WTC11 (cell line): ENCODE measurements around the gene ZFP36L2. TPM values are rescaled to one million over a fixed set of nuclear protein-coding genes. Genes with fewer than 3 reads are reported as not detected.
A peak's percentile ranks its signal among the peaks of the same experiment; 100 is the strongest.

Experiments
- ATAC-seq: fragments of 200-7000 bp; cut with Tn5 transposase; 2 replicates; pipeline ENCODE4 v1.10.0; 2021; ENCODE audit warnings: mild to moderate bottlenecking, moderate library complexity
- CTCF ChIA-PET: fragments of 300-600 bp; sonication (Branson Sonifier 250); formaldehyde crosslinking; loops from one replicate; lab custom pipeline; 2021; ENCODE audit warnings: antibody characterized with exemption; lab: Charles Lee
- POLR2A ChIA-PET: fragments of 350-600 bp; sonication (Branson Sonifier 250); formaldehyde crosslinking; loops from one replicate; lab custom pipeline; 2021; ENCODE audit warnings: antibody characterized with exemption; lab: Charles Lee
- DNase-seq: peaks from one replicate; pipeline ENCODE4 v3.0.0; 2021; ENCODE audit warnings: low spot score
- H3K27ac Mint-ChIP-seq: 2 replicates; pipeline ENCODE4 v1.8.0; 2021; ENCODE audit warnings: mixed read lengths
- H3K27me3 Mint-ChIP-seq: 2 replicates; pipeline ENCODE4 v1.8.0; 2021; ENCODE audit warnings: low read depth, mild to moderate bottlenecking, moderate library complexity, mixed read lengths
- H3K36me3 Mint-ChIP-seq: 2 replicates; pipeline ENCODE4 v1.8.0; 2021; ENCODE audit warnings: mixed read lengths
- H3K4me1 Mint-ChIP-seq: 2 replicates; pipeline ENCODE4 v1.8.0; 2022; ENCODE audit warnings: mixed read lengths
- H3K4me3 Mint-ChIP-seq: 2 replicates; pipeline ENCODE4 v1.8.0; 2021; ENCODE audit warnings: mild to moderate bottlenecking, moderate library complexity, mixed read lengths
- H3K9me3 Mint-ChIP-seq: 2 replicates; pipeline ENCODE4 v1.8.0; 2021; ENCODE audit warnings: mixed read lengths
- IRF2 ChIP-seq: sonication (generic); formaldehyde crosslinking; IDR thresholded peaks from 2 replicates; pipeline ENCODE4 v1.8.0; 2022; ENCODE audit warnings: low read depth, missing genetic modification reagents, borderline replicate concordance
- JAZF1 ChIP-seq: fragments of 250-450 bp; sonication (Bioruptor Pico); IDR thresholded peaks from 2 replicates; pipeline ENCODE4 v1.9.0; 2021; ENCODE audit warnings: moderate library complexity, mild to moderate bottlenecking, inconsistent platforms
- KAT7 ChIP-seq: sonication (generic); formaldehyde crosslinking; IDR thresholded peaks from 2 replicates; pipeline ENCODE4 v1.8.1; 2023; ENCODE audit warnings: missing genetic modification reagents, mild to moderate bottlenecking, borderline replicate concordance
- SP1 ChIP-seq: sonication (generic); formaldehyde crosslinking; conservative IDR thresholded peaks from 2 replicates; pipeline ENCODE4 v1.8.1; 2022; ENCODE audit warnings: missing genetic modification reagents
- TEAD1 ChIP-seq: sonication (generic); formaldehyde crosslinking; IDR thresholded peaks from 2 replicates; pipeline ENCODE4 v1.8.0; 2022; ENCODE audit warnings: mild to moderate bottlenecking, missing genetic modification reagents
- TEAD4 ChIP-seq: sonication (generic); formaldehyde crosslinking; IDR thresholded peaks from 2 replicates; pipeline ENCODE4 v1.8.0; 2022; ENCODE audit warnings: mild to moderate bottlenecking, missing genetic modification reagents
- ZNF423 ChIP-seq: fragments of 250-450 bp; sonication (Bioruptor Pico); IDR thresholded peaks from 2 replicates; pipeline ENCODE4 v2.1.2; 2022; ENCODE audit warnings: mild to moderate bottlenecking, moderate library complexity
- total RNA-seq: library from RNA; stranded (reverse); gene quantifications from 3 replicates; pipeline ENCODE4 v1.2.3, GENCODE V29; 2021
- TF ChIP-seq, protein P1 (sequence below): fragments of 250-450 bp; sonication (Bioruptor Pico); IDR thresholded peaks from 2 replicates; pipeline ENCODE4 v1.9.0; 2021; ENCODE audit warnings: mild to moderate bottlenecking
- TF ChIP-seq, protein P2 (sequence below): sonication (generic); formaldehyde crosslinking; IDR thresholded peaks from 2 replicates; pipeline ENCODE4 v1.8.0; 2022; ENCODE audit warnings: mild to moderate bottlenecking, missing genetic modification reagents

The ZFP36L2 gene
- total RNA-seq, 1 experiment from 2014 or later: 50.4 TPM

DNA sequence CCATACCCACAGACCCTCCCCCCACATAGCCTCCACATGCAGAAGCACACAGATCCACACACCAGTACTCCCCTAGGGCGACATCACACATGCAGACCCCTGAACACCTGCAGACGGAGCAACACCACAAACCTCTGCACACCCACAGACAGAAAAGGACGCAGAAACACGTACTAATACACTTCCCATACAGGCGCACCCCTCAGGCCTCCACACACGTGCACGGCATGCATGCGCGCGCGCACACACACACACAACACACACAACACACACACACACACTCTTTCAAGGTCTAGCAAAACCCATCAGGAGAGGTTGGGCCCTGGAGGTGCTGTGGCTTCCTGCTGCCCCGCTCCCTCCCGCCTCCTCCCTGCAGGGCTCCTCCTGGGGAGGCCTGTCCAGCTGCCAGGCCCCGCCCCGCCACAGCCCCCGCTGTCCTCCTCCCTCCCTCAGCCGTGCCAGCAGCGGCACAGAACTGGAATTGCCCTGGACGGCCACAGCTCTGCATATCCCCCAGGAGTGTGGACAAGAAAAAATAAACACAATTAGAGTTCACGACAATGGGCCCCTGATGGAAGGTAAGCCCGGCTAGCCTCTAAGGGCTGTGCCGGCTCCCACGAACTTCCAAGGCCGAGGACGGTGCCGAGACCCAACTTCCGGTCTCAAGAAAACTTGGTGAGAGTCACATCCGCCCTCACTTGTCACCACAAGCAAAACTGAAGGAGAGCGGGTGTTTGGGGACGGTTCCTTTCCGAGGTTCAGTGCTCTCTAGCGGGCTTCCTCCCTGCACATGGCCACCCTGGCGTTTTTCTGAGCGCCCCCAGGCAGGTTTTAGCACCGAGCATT lies 6.8 kb downstream of the ZFP36L2 start:
- Mint-ChIP-seq H3K27ac (peak overlapping the region; percentile 99), H3K4me1 (peaks cover 74% of the 10 kb centered on the region), H3K27me3 (no peaks in the 10 kb centered on the region), H3K36me3 (peaks cover 15% of the 10 kb centered on the region), H3K9me3 (no peaks in the 10 kb centered on the region), H3K4me3 (peak overlapping the region; percentile 74)
- peak; percentile 60; the same call in 1 of the 2 replicates for TF ChIP-seq SP1 (CRISPR knock-in tag)
- TF ChIP-seq JAZF1 (CRISPR knock-in tag): no peak
- TF ChIP-seq ZNF423: peak; percentile 66
- TF ChIP-seq, protein P1, sequence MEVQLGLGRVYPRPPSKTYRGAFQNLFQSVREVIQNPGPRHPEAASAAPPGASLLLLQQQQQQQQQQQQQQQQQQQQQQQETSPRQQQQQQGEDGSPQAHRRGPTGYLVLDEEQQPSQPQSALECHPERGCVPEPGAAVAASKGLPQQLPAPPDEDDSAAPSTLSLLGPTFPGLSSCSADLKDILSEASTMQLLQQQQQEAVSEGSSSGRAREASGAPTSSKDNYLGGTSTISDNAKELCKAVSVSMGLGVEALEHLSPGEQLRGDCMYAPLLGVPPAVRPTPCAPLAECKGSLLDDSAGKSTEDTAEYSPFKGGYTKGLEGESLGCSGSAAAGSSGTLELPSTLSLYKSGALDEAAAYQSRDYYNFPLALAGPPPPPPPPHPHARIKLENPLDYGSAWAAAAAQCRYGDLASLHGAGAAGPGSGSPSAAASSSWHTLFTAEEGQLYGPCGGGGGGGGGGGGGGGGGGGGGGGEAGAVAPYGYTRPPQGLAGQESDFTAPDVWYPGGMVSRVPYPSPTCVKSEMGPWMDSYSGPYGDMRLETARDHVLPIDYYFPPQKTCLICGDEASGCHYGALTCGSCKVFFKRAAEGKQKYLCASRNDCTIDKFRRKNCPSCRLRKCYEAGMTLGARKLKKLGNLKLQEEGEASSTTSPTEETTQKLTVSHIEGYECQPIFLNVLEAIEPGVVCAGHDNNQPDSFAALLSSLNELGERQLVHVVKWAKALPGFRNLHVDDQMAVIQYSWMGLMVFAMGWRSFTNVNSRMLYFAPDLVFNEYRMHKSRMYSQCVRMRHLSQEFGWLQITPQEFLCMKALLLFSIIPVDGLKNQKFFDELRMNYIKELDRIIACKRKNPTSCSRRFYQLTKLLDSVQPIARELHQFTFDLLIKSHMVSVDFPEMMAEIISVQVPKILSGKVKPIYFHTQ (CRISPR knock-in tag): no peak
- TF ChIP-seq TEAD1 (CRISPR knock-in tag): peak; percentile 13; the same call in 1 of the 2 replicates
- POLR2A ChIA-PET: interaction anchor here (0.6 kb wide), 1 partner anchor 212 kb away, joined by 3 read pairs; no protein-coding TSS in a partner anchor
- ATAC-seq (peak; percentile 6), DNase-seq (peak; percentile 77)
- CTCF ChIA-PET: interaction anchor here (0.9 to 3.3 kb wide), 6 partner anchors 9 to 93 kb away, joined by 3 to 30 read pairs (median 8); partner anchors contain the start of gene ZFP36L2

DNA sequence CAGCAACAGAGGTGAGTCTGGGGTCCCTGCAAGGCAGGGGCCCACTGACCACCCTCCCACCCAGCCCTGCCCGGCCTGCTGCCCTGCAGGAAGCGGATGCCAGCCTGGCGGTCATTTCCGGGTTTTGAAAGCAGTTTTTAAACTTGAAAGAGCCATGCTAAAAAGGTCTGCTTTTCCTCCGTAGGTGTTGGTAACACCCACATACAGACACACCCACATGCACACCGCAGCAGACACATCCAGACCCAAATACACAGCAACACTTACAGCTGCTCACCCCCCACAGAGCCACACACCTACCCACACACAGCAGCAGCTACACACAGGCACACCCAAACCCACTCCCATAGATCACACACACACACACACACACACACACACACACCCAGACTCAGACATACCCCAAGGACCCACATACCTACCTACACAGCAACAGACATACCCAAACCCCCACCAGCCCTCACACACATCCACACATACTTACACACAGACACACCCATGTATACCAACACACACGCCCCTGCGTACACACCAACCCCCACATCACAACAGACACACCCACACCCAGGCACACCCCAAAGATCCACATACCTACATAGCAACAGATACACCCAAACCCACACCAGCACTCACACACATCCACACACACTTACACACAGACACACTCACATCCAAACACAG lies 7.6 kb downstream of the ZFP36L2 start:
- Mint-ChIP-seq H3K4me3 (peak overlapping the region; percentile 74), H3K27me3 (no peaks in the 10 kb centered on the region), H3K27ac (peak overlapping the region; percentile 100), H3K36me3 (peaks cover 9% of the 10 kb centered on the region), H3K9me3 (no peaks in the 10 kb centered on the region), H3K4me1 (peaks cover 80% of the 10 kb centered on the region)
- DNase-seq (no peak), ATAC-seq (no peak)
- ChIA-PET POLR2A (interaction anchor here (1.0 to 2.1 kb wide), 3 partner anchors 8 to 39 kb away, joined by 3 to 10 read pairs (median 10); partner anchors contain the start of gene ZFP36L2), CTCF (interaction anchor here (1.0 to 4.1 kb wide), 9 partner anchors 9 to 195 kb away, joined by 4 to 30 read pairs (median 7); partner anchors contain the start of gene ZFP36L2)
- TF ChIP-seq KAT7 (CRISPR knock-in tag): no peak
- TF ChIP-seq, protein P2, sequence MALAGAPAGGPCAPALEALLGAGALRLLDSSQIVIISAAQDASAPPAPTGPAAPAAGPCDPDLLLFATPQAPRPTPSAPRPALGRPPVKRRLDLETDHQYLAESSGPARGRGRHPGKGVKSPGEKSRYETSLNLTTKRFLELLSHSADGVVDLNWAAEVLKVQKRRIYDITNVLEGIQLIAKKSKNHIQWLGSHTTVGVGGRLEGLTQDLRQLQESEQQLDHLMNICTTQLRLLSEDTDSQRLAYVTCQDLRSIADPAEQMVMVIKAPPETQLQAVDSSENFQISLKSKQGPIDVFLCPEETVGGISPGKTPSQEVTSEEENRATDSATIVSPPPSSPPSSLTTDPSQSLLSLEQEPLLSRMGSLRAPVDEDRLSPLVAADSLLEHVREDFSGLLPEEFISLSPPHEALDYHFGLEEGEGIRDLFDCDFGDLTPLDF (CRISPR knock-in tag): 0 out of 2 replicates have a peak, but pooled peaks have one; percentile 61

DNA sequence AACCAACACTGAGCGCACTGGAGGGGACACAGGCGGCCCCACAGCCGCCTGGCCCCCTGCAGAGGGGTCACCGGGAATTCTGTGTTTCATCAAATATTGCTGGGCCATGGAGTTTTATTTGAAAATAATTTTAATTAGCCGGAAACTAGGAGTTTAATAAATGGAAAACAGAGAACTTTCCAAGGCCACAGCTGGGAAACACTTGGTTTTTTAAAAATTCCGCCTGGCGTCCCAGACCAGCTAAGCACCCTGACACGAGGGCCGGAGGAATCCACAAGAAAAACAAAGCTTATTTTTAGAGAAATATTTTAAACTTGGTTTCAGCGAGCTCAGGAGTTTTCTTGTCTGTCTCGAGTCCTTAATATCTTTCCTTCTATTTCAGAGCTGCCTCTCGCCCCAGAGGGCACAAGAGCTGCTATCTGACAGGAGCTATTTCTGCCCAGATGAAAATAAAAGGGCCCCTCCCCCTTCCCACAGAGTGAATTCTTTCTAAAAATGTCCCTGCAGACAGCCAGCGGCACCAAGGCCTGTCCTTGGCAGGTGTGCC lies 8.2 kb downstream of the ZFP36L2 start:
- DNase-seq (no peak), ATAC-seq (no peak)
- CTCF ChIA-PET: interaction anchor here (1.0 to 4.1 kb wide), 11 partner anchors 10 to 267 kb away, joined by 3 to 30 read pairs (median 6); partner anchors contain the start of gene ZFP36L2
- POLR2A ChIA-PET: interaction anchor here (1.0 to 2.1 kb wide), 3 partner anchors 8 to 38 kb away, joined by 3 to 10 read pairs (median 10); partner anchors contain the start of gene ZFP36L2
- Mint-ChIP-seq H3K27me3 (no peaks in the 10 kb centered on the region), H3K36me3 (peaks cover 4% of the 10 kb centered on the region), H3K4me3 (peak overlapping the region; percentile 54), H3K4me1 (peaks cover 80% of the 10 kb centered on the region), H3K9me3 (no peaks in the 10 kb centered on the region), H3K27ac (peak overlapping the region; percentile 100)
- TF ChIP-seq, protein P1 (CRISPR knock-in tag): no peak
- TF ChIP-seq TEAD4 (no peak), IRF2 (CRISPR knock-in tag) (no peak)
